AG10803 (cell line): Measurements from ENCODE around the gene IL23R.
A peak's percentile ranks its signal among the peaks of the same experiment; 100 is the strongest.

Experiments
- DNase-seq: peaks from one replicate; pipeline ENCODE4 v3.0.0; 2010; ENCODE audit warnings: low read depth
- H3K4me3 ChIP-seq: 2 replicates; pipeline ENCODE4 v1.5.1; 2011; ENCODE audit warnings: mild to moderate bottlenecking, low read length, control low read depth
- CTCF ChIP-seq: conservative IDR thresholded peaks from 2 replicates; pipeline ENCODE4 v1.5.1; 2011; ENCODE audit warnings: mild to moderate bottlenecking, low read length, control low read depth, inconsistent platforms

The IL23R gene

DNA sequence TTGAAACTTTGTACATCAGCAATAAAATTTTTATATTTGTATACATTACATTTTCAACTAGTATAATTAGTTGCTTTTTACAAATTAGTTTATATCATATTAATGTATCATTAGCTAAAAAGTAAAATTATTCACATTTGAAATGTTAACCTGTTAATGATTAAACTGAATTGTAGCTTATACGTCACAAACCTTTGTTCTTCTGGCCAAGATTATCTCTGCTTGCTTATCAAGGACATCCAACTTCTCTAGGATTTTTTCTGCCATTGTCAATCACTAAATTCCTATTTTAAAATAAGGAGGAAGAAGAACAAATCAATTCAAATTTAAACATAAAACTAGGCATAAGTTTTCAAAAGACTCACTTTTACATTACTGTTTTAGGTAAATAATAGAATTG, 39.3 kb upstream of the IL23R start:
- no peak for DNase-seq
- H3K4me3 ChIP-seq: no peak overlapping the region
- TF ChIP-seq CTCF: no peak

DNA sequence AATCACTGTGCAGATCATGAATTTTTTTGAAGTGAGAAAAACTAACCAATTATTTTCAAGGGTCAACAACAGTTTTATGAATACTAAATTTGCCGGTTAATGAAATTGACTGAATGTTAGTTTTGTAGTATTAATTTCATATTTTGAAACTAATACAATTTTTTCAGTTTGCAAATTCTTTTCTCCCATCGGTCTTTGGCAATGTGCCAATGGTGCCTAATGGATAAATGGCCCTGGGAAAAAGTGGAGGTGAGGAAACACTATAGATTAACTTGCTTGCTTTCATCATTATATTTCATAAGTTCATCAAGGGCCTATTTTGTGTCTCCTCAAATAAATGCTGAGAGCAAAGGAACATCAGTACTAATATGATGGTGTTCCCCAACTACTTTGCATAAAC, 35.6 kb upstream of the IL23R start:
- no peak for DNase-seq
- no peak overlapping the region for H3K4me3 ChIP-seq
- no peak for TF ChIP-seq CTCF

DNA sequence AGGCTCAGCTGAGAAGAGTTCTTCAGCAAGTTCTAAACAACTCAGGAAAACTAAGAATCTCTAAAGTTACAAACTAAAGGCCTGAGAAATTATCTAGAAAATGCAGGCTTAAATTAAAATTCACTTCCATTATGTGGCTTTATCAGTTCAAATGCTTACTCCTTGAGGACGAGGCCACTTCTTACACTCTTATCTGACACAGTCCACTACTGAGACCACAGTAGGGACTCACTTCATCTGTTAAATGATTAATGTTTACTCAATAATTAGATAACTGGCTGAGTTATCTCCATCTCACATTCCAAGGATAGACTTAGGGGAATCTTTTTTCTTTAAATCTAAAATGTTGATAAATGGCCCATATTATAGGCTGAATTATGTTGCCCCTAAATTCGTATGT, 33.1 kb upstream of the IL23R start:
- DNase-seq: no peak
- TF ChIP-seq CTCF: no peak
- no peak overlapping the region for H3K4me3 ChIP-seq

DNA sequence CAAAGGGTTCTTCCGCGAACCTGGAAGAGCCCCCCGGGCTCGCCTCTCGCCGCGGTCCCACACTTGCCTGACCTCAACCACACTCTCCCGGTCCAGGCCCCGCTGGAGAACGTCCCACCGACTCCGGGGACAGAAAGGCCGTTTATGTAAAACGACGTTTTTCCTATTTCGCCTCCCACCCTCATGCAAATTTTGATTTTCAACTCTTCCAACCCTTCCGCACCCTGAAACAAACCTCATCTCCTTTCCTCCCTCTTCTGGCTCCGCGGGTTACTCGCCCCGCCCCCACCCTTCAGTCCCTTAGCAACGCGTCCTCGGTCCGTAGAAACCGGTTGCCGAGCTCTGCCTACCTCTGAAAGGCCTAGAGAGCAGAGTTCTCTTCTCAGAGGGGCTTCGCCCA, 31.6 kb upstream of the IL23R start, which contains the start of gene C1orf141:
TSS of gene C1orf141 (minus strand) at position 276 of the 400 bp plus-strand sequence. CDS start 7,730 bp downstream, outside the sequence.
- peak; percentile 17 for DNase-seq
- peak within 1 kb of the TSS; percentile 32 for H3K4me3 ChIP-seq
- TF ChIP-seq CTCF: no peak

DNA sequence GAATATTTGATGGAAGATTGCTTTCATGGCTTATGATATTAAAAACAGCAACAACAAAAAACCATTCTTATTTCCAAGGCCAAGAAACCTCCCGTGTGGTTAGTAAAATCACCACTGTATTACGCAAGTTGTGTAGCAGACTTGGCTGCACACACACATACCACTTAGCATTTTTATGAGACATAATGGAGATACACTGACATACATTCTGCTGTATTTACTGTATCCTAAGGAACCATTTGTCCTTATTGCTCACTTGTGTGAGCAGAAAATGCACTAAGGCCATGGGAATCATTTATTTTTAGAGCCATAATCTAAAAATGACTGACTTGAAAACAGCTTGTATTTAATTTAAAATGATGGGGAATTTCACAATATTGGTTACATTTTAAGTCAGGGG, 30.9 kb upstream of the IL23R start:
- H3K4me3 ChIP-seq: no peak overlapping the region
- peak; percentile 98 for DNase-seq
- TF ChIP-seq CTCF: no peak

DNA sequence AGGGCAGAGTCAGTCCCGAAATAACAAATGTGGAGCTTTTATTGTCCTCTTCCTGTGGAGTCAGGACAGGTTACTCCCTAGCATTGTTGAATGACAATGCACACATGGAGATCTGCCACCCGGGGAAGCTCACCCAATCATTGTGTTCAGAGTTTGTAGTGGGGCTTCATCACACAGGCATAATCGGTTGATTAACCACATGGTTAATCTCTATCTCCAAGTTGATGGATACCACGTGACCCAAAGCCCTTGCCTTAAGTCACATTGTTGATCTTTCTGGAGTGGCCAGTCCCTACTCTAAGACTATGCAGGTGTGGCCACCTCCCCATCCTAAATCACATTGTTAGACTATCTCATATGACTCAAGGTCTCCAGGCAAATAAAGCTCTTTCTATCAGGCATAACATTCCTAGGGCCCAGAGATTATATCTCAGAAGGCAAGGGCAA, 28.9 kb upstream of the IL23R start:
- no peak for DNase-seq
- H3K4me3 ChIP-seq: no peak overlapping the region
- no peak for TF ChIP-seq CTCF

GRCh38 chr1:67138813-67139499, 27.3 kb upstream of the IL23R start:
- TF ChIP-seq CTCF: no peak
- no peak for DNase-seq

More at GRCh38 chr1:67138813-67139499, 27.3 kb upstream of the IL23R start:
- no peak overlapping the region for H3K4me3 ChIP-seq
